GM18517 (cell line): ENCODE measurements around the gene BNIP1.

ENCODE experiments used
- ATAC-seq: cut with Tn5 transposase; IDR thresholded peaks from one replicate; pipeline ENCODE4 v1.9.1; 2021; ENCODE audit warnings: mild to moderate bottlenecking, moderate library complexity; ENCODE audit not compliant: unreplicated experiment

Gene BNIP1

GRCh38 chr5:173165177-173166016, 21.1 kb downstream of the BNIP1 start:
- ATAC-seq, result no peak

- ATAC-seq, result no peak
These were observed 27.8 kb downstream of the BNIP1 start for GRCh38 chr5:173172166-173172565.

GRCh38 chr5:173175523-173175922, 31.2 kb downstream of the BNIP1 start:
- ATAC-seq, result no peak

DNA sequence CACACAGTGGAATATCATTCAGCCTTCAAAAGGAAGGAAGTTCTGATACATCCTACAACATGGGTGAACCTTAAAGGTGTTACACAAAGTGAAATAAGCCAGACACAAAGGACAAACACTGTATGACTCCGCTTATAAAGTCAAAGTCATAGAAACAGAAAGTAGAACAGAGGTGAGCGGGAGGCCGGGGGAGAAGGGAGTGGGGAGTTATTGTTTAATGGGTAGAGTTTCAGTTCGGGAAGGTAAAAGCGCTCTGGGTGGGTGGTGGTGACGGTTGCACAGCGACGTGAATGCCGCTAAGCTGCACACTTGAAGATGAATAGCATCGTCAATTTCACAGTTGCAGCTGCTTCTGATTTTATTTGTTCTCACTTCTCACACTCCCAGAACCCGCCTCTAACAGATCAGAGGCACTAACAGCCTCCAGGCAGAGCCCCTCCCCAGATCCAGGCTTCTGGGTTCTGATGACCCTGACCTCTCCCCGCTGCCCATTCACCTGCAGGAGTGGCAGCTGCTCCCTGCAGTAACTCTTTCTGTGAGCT, 34.1 kb downstream of the BNIP1 start:
- no peak for ATAC-seq

DNA sequence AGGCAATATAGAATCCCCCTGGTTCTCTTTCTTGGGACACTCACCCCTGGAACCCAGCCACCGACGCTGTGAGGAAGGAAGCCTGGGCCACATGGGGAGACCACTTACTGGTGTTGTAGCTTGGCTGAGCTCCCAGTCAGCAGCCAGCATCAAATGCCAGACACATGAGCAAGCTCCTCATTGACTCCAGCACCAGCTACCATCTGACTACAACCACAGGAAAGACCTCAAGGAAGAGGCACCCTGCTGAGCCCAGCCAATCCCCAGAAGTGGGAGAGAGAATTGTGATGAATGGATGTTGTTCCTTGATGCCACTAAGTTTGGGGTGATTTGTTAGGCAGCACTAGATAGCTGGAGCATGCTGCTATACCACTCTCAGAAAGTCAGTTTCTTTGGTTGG, 36.0 kb downstream of the BNIP1 start:
- no peak for ATAC-seq

DNA sequence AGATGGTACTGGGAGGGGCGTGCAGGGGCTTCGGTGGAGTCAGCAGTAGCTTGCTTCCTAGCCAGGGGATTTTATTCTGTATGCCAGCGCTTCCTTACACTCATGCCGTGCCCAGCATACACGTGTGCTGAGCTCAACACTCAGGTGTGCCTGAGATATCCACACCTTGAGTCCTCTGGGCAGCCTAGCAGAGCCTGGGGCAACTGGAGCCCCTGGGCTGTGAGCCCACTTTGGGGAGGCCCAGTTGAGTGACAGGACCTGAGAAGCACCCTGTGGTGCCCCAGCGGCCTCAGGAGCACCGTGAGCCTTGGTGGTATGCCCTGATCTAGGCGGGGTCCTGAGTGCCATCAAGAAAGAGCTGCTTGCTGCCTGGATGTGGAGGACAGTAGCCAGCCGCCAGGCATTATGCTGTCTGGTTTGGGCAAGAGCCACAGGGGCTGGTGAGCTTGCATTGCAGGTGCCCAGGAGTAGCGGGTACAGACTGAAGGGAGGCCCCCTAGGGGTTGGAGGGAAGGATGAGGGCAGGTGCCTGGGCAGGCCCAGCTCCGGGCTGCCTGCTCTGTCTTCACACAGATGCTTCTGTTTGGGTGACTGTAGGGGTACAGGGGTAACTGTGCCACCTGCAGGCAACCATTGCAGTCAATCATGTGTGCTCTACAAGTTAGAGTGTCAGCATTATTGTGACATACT, 42.9 kb downstream of the BNIP1 start:
- ATAC-seq, result no peak

DNA sequence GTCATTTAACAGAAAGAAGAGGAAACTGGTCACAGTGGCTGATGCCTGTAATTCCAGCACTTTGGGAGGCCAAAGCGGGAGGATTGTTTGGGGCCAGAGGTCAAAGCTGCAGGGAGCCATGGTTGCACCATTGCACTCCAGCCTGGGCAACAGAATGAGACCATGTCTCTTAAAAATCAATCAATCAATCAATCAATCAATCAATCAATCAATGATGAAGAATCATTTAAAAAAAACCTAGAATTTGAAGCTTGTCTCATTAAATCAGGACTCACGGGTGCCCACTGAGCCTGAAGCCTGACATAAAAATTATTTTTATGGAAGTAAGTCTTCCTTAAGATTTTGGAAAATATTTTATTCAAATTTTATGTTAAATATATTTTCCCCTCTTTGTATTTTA, 43.9 kb downstream of the BNIP1 start:
- no peak for ATAC-seq

GRCh38 chr5:173191015-173191414, 46.7 kb downstream of the BNIP1 start:
- no peak for ATAC-seq

GRCh38 chr5:173191561-173191960, 47.2 kb downstream of the BNIP1 start:
- ATAC-seq, result no peak

DNA sequence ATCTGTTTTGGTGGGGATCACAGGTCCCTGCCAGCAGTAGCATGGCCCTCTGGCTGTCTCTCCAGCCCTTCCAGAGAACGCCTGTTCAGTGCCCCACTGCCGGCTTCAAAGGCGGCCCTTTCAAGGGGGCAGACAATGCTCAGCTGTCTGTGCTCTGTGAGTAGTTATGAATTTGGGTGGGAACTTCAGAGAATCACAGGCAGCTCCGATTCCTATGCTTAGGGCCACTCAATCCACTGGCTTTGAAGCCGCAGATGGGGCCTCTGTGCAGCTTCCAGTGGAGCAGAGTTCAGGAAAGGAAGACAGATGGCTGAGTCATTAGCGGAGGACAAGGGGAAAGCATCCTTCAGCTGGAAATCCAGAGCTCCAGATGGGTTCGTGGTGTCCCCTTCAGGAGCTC, 48.2 kb downstream of the BNIP1 start:
- no peak for ATAC-seq

DNA sequence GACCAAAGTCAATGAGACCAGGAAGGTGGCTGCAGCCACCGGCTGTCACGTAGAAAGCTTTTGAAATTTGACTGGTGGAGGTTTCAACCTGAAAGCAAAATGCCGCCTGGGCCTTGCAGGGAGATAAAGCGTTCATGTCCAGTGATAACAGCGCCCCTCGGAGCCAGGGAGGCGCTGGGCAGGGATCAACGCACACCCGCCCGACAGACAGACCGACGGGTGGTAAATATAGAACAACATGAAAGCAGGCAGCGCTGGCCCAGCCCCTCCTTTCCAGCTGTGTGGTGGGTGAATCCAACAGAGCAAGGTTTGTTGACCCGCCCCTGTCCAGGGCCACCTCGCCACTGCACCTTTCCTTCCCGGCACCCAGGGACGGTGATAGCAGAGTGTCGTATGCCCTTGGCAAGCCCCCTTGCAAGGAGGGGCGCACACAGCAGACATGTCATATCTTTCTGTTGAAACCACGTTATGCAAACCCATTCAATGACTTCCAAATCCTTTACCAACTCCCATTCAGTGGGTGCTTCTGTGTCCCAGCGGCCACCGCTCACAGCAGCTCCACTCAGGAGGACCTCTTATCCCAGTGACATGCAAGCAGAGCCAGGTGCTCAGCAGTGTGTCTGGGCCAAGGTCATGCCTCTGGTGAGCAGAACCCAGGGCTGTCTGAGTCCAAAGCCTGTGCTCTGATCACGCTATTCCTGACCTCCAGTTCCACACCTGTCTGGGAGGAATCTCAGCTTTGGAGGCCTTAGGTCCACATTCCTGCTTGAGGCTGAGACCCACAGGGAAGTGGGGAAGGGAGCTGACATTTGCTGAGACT, 52.0 kb downstream of the BNIP1 start:
- ATAC-seq, result no peak

GRCh38 chr5:173197375-173197891, 53.1 kb downstream of the BNIP1 start:
- ATAC-seq, result no peak

GRCh38 chr5:173198049-173198448, 53.7 kb downstream of the BNIP1 start:
- no peak for ATAC-seq

DNA sequence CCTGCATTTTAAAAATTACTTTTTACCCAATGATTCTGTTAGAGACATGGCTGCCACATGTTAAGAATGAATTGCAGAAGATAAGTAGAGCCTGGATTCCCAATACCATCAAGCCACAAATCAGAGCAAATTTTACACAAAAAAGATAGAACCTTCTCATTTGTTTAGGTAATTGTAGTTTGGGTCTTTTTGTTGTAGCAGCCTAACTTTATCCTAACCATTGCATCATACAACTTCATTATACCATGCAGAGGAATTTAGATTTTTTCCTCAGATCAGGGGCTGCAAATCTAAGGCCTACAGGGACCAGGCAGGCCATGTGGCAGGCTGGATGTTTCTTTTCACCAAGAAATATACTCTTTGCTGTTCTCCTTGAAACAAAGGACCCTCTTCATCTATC, 56.0 kb downstream of the BNIP1 start:
- no peak for ATAC-seq

DNA sequence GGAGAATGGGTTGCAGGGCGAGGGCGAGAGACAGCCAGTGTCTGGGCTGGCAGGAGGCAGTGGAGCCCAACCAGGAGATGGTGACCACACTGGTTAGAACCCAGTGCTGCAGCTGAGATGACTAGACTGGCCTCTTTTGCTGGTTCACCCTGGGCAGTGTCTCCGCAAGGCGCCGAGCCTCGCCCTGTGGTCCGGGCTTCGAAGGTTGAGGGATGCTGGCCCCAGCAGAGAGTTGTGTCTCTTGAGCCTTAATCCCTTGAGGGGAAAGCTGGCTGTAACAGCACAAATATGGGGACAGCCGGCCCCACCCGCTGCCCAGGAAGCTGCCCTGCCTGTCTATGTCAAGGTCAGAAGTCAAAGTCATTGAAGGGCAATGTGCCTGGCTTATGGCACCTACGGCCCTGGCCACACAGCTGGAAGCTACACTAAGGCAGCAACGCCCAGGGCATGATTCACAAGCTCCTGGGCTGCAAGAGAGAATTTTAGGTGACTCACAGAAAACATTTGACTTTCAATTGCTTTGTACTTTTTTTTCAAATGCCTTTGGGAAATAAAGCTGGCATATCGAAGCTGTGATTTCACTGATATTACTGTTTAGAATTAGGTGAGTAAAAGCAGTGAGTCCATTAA, 57.4 kb downstream of the BNIP1 start:
- no peak for ATAC-seq

DNA sequence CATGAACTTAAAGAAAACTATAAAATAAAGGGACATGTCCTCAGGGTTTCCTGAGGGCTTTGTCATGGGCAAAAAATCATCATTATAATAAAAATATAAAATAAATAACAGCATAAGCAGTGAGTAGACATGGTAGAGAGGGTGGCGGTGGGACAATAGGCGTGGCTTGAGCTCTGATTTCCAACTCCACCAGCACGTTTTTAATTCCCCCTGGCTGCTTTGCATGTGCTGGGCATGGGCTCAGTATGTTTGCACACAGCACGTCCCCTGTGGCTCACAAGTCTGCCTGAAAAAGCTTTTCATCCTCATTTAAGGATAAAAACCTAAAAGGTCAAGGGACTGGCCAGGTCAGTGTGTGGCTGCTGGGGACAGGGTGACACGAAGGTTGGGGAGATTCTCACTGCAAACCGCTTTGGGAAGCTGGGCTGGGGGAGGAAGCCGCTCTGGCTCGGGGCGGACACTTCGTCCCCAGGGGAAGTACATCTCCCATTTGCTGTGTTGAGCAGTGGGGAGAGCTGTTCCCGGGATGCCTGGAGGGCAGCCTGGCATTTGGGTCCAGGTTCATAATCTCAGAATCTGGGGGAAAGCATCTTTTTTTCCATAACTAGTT, 58.0 kb downstream of the BNIP1 start:
- ATAC-seq, result no peak

DNA sequence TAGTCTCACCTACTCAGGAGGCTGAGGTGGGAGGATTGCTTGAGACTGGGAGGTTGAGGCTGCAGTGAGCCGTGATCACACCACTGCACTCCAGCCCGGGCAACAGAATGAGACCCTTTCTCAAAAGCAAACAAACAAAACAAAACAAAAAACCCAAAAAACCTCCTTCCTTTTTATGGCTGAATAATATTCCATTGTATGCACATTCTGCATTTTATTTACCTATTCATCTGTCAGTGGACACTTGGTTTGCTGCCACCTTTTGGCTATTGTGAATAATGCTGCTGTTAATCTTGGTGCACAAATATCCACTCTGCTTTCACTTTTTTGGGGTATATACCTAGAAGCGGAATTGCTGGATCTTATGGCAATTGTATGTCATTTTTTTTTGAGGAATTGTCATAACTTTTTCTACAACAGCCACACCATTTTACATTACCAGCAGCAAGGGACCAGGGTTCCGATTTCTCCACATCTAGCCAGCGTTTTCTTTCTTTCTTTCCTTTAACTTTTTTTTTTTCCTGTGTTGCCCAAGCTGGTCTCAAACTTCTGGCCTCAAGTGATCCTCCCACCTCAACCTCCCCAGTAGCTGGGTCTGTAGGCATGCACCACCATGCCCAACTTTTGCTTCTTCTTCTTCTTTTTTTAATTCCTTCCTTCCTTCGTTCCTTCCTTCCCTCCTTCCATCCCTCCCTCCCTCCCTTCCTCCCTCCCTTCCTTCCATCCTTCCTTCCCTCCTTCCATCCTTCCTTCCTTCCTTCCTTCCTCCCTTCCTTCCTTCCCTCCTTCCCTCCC, 60.1 kb downstream of the BNIP1 start:
- ATAC-seq, result no peak

- ATAC-seq, result no peak
These were observed 61.6 kb downstream of the BNIP1 start for GRCh38 chr5:173205916-173206315.

- ATAC-seq, result no peak
These were observed 64.0 kb downstream of the BNIP1 start for GRCh38 chr5:173208296-173208695.
